DMS79 (cell line): ENCODE data around the gene KLK12.
A peak's percentile ranks its signal among the peaks of the same experiment; 100 is the strongest.

Source experiments
- DNase-seq: peaks from one replicate; lab custom pipeline; 2025; lab: John Stamatoyannopoulos, UW

Gene KLK12

GRCh38 chr19:51034704-51035103 is at the start of gene KLK12:
TSS of gene KLK12 (minus strand) at chr19:51035002. CDS start at chr19:51034621, 381 bp downstream.
- peak; percentile 69 for DNase-seq

- DNase-seq = no peak
Observed at GRCh38 chr19:51084505-51084904, 49.7 kb upstream of the KLK12 start.

GRCh38 chr19:51083783-51084182 is 49.0 kb upstream of the KLK12 start:
- no peak for DNase-seq

GRCh38 chr19:51083181-51083580 is 48.4 kb upstream of the KLK12 start:
- DNase-seq = no peak

GRCh38 chr19:51082611-51083010 is 47.8 kb upstream of the KLK12 start, which contains the start of gene KLK14:
TSS of gene KLK14 (minus strand) at chr19:51082887. CDS start at chr19:51082614, 273 bp downstream.
- DNase-seq = no peak

GRCh38 chr19:51081476-51081875 is 46.7 kb upstream of the KLK12 start:
- DNase-seq = no peak

GRCh38 chr19:51079481-51080110 is 44.8 kb upstream of the KLK12 start:
- DNase-seq = no peak

- no peak for DNase-seq
Observed at GRCh38 chr19:51078731-51079130, 43.9 kb upstream of the KLK12 start.

- no peak for DNase-seq
Observed at GRCh38 chr19:51078104-51078503, 43.3 kb upstream of the KLK12 start.

GRCh38 chr19:51076631-51077213 is 41.9 kb upstream of the KLK12 start:
- DNase-seq = no peak

GRCh38 chr19:51075998-51076397 is 41.2 kb upstream of the KLK12 start:
- no peak for DNase-seq

- DNase-seq = no peak
Observed at GRCh38 chr19:51071095-51071405, 36.2 kb upstream of the KLK12 start.

- no peak for DNase-seq
Observed at GRCh38 chr19:51070334-51071094, 35.7 kb upstream of the KLK12 start.

- DNase-seq = no peak
Observed at GRCh38 chr19:51066393-51067186, 31.8 kb upstream of the KLK12 start.

GRCh38 chr19:51065221-51065960 is 30.6 kb upstream of the KLK12 start:
- DNase-seq = no peak

GRCh38 chr19:51064534-51065220 is 29.9 kb upstream of the KLK12 start, which contains the start of gene KLK13:
TSS of gene KLK13 (minus strand) at chr19:51065092. CDS start at chr19:51065067, 25 bp downstream.
- no peak for DNase-seq

- no peak for DNase-seq
Observed at GRCh38 chr19:51063664-51064063, 28.9 kb upstream of the KLK12 start.

GRCh38 chr19:51060973-51061372 is 26.2 kb upstream of the KLK12 start:
- no peak for DNase-seq

- DNase-seq = no peak
Observed at GRCh38 chr19:51060336-51060735, 25.5 kb upstream of the KLK12 start.

GRCh38 chr19:51059715-51060114 is 24.9 kb upstream of the KLK12 start:
- DNase-seq = no peak

- DNase-seq = no peak
Observed at GRCh38 chr19:51055866-51056265, 21.1 kb upstream of the KLK12 start.
